CD4-positive, alpha-beta T cell (primary cell): ENCODE results near the gene RIC8A. TPM values are rescaled to one million over a fixed set of nuclear protein-coding genes. Genes with fewer than 3 reads are reported as not detected.

Experiments
- ATAC-seq: fragments of 200-7000 bp; cut with Tn5 transposase; one replicate; pipeline ENCODE4 v1.10.0; 2022; ENCODE audit warnings: mild to moderate bottlenecking; ENCODE audit not compliant: poor library complexity
- CTCF ChIA-PET: fragments of 350-600 bp; sonication (Branson Sonifier 250); formaldehyde crosslinking; loops from one replicate; lab custom pipeline; 2021; ENCODE audit warnings: antibody characterized with exemption, inconsistent platforms; lab: Charles Lee
- POLR2A ChIA-PET: fragments of 350-600 bp; sonication (Branson Sonifier 250); formaldehyde crosslinking; loops from one replicate; lab custom pipeline; 2021; ENCODE audit warnings: antibody characterized with exemption, inconsistent platforms; lab: Charles Lee
- DNase-seq, 14 experiments: peaks; one replicate each; pipeline ENCODE4 v3.0.0-alpha.2; 2013 to 2020; ENCODE audit warnings: mixed read lengths in 2 of 14
- H3K27ac ChIP-seq, 2 donors: one replicate each; pipeline versions ENCODE4 v1.5.1 to v1.7.0; 2013; ENCODE audit warnings: low read length in 2 of 2, low read depth in 1 of 2, mild to moderate bottlenecking in 1 of 2
- H3K27me3 ChIP-seq, 2 experiments: 1 replicate in 1 of 2; 2 replicates in 1 of 2; pipeline versions ENCODE4 v1.6.1 to v1.7.0; 2013; ENCODE audit warnings: low read length in 2 of 2, control low read depth in 1 of 2, mild to moderate bottlenecking in 1 of 2, moderate library complexity in 1 of 2; ENCODE audit not compliant: insufficient read depth in 2 of 2, control insufficient read depth in 1 of 2
- H3K36me3 ChIP-seq: one replicate; pipeline ENCODE4 v1.6.1; 2013; ENCODE audit warnings: low read length, control low read depth; ENCODE audit not compliant: insufficient read depth
- H3K4me1 ChIP-seq: one replicate; pipeline ENCODE4 v1.6.1; 2013; ENCODE audit warnings: low read length, control low read depth; ENCODE audit not compliant: insufficient read depth
- H3K4me3 ChIP-seq: one replicate; pipeline ENCODE4 v1.5.1; 2013; ENCODE audit warnings: mild to moderate bottlenecking, low read length, moderate library complexity
- H3K9me3 ChIP-seq, 2 experiments: 1 replicate in 1 of 2; 2 replicates in 1 of 2; pipeline versions ENCODE4 v1.6.1 to v1.7.0; 2013; ENCODE audit warnings: low read length in 2 of 2, mild to moderate bottlenecking in 2 of 2, control low read depth in 1 of 2, moderate library complexity in 1 of 2; ENCODE audit not compliant: control insufficient read depth in 1 of 2, insufficient read depth in 1 of 2
- H3K27ac Mint-ChIP-seq: one replicate; pipeline ENCODE4 v1.8.0; 2020; ENCODE audit warnings: mixed read lengths
- H3K27me3 Mint-ChIP-seq: one replicate; pipeline ENCODE4 v1.8.0; 2021; ENCODE audit warnings: mixed read lengths
- H3K36me3 Mint-ChIP-seq: one replicate; pipeline ENCODE4 v1.8.0; 2021; ENCODE audit warnings: low read depth, mixed read lengths
- H3K4me1 Mint-ChIP-seq: one replicate; pipeline ENCODE4 v1.8.0; 2021; ENCODE audit warnings: low read depth, mixed read lengths
- H3K4me3 Mint-ChIP-seq: one replicate; pipeline ENCODE4 v1.8.0; 2020; ENCODE audit warnings: mild to moderate bottlenecking, mixed read lengths
- H3K9me3 Mint-ChIP-seq: one replicate; pipeline ENCODE4 v1.8.0; 2020; ENCODE audit warnings: mixed read lengths
- intact Hi-C, 2 experiments: fragments of 100-400 bp; cut with DNase I in 1 of 2; cut with micrococcal nuclease in 1 of 2; formaldehyde crosslinking; loops; one replicate each; pipeline versions ENCODE4 v1.15.1 to v1.9.0; 2023 to 2025; cut with DNase I, micrococcal nuclease
- total RNA-seq, 174 experiments: library from RNA in 2 of 174; stranded (reverse) in 2 of 174; gene quantifications; one replicate each; pipeline ENCODE4 v1.2.3 and lab custom pipeline; 2021 to 2026
- TF ChIP-seq, protein P1 (sequence below): fragments of 200-600 bp; IDR thresholded peaks from one replicate; pipeline ENCODE4 v1.8.0; 2022; ENCODE audit warnings: antibody characterized with exemption, mild to moderate bottlenecking

The RIC8A gene
- total RNA-seq, 2 experiments from 2014 or later = 99.6 to 104 TPM

DNA sequence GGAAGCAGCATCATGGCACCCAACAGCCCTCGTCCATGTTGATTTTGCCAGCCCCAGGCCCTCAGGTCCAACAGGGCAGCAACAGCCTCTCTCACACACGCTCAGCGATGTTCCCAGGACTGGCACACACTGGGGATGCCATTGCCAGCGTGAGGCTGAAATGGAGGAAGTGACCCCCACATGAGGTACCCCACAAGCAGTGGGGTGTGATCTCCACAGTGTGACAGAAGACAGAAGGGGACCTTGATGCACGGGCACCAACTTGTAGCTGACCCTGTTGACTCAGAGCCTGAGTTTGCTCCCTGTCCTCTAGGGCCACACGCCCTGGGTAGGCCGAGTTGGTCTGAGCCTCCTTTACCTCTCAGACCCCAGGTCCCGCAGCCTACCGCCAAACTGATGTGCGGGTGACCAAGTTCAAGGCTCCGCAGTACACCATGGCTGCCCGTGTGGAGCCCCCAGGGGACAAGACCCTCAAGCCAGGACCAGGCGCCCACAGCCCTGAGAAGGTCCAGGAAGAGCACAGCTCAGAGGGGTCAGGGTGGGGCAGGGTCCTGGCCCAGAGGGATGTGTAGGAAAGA, 8.4 kb upstream of the RIC8A start:
- Histone ChIP-seq H3K9me3 (no peaks in the 10 kb centered on the region), H3K4me1 (peaks cover 26% of the 10 kb centered on the region), H3K4me3 (no peak overlapping the region), H3K27me3 (no peaks in the 10 kb centered on the region), H3K36me3 (peaks cover 16% of the 10 kb centered on the region), H3K27ac (no peak overlapping the region)
- ChIA-PET POLR2A (no interaction called here), CTCF (no interaction called here)
- H3K9me3 Mint-ChIP-seq = no peaks in the 10 kb centered on the region
- no peaks in the 10 kb centered on the region for H3K27me3 Mint-ChIP-seq
- H3K4me1 Mint-ChIP-seq = peaks cover 29% of the 10 kb centered on the region
- intact Hi-C loops = no loop called here
- peak overlapping the region; percentile 36 for H3K27ac Mint-ChIP-seq
- no peak for ATAC-seq
- peak in 2 of 14 experiments; percentile 16 to 29 for DNase-seq
- TF ChIP-seq, protein P1, sequence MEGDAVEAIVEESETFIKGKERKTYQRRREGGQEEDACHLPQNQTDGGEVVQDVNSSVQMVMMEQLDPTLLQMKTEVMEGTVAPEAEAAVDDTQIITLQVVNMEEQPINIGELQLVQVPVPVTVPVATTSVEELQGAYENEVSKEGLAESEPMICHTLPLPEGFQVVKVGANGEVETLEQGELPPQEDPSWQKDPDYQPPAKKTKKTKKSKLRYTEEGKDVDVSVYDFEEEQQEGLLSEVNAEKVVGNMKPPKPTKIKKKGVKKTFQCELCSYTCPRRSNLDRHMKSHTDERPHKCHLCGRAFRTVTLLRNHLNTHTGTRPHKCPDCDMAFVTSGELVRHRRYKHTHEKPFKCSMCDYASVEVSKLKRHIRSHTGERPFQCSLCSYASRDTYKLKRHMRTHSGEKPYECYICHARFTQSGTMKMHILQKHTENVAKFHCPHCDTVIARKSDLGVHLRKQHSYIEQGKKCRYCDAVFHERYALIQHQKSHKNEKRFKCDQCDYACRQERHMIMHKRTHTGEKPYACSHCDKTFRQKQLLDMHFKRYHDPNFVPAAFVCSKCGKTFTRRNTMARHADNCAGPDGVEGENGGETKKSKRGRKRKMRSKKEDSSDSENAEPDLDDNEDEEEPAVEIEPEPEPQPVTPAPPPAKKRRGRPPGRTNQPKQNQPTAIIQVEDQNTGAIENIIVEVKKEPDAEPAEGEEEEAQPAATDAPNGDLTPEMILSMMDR = no peak
- H3K36me3 Mint-ChIP-seq = peaks cover 30% of the 10 kb centered on the region
- H3K4me3 Mint-ChIP-seq = no peak overlapping the region

DNA sequence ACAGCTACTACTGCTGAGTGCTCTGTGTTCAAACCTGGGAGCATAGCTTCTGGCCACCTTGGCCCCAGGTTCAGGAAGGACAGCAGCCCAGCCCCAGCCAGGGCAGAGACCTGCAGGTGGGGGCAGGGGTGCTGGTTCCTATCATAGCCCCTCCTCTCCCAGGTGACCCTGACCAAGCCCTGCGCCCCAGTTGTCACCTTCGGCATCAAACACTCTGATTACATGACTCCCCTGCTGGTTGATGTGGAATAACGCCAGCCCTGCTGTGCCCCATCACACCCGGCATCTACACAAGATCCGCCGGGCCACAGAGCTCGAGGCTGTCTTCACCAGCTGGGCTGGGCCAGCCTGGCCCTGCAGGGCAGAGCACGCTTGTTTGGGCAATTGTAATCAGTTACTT, 7.7 kb upstream of the RIC8A start:
- Histone ChIP-seq H3K4me1 (peaks cover 32% of the 10 kb centered on the region), H3K27me3 (no peaks in the 10 kb centered on the region), H3K9me3 (no peaks in the 10 kb centered on the region), H3K27ac (no peak overlapping the region), H3K36me3 (peaks cover 23% of the 10 kb centered on the region), H3K4me3 (no peak overlapping the region)
- ChIA-PET POLR2A (no interaction called here), CTCF (no interaction called here)
- ATAC-seq = no peak
- no peaks in the 10 kb centered on the region for H3K27me3 Mint-ChIP-seq
- no peaks in the 10 kb centered on the region for H3K9me3 Mint-ChIP-seq
- peak in 2 of 14 experiments; percentile 26 to 32 for DNase-seq
- H3K36me3 Mint-ChIP-seq = peaks cover 36% of the 10 kb centered on the region
- H3K4me3 Mint-ChIP-seq = no peak overlapping the region
- H3K4me1 Mint-ChIP-seq = peaks cover 34% of the 10 kb centered on the region
- intact Hi-C loops = no loop called here
- no peak overlapping the region for H3K27ac Mint-ChIP-seq
- TF ChIP-seq, protein P1 = no peak

DNA sequence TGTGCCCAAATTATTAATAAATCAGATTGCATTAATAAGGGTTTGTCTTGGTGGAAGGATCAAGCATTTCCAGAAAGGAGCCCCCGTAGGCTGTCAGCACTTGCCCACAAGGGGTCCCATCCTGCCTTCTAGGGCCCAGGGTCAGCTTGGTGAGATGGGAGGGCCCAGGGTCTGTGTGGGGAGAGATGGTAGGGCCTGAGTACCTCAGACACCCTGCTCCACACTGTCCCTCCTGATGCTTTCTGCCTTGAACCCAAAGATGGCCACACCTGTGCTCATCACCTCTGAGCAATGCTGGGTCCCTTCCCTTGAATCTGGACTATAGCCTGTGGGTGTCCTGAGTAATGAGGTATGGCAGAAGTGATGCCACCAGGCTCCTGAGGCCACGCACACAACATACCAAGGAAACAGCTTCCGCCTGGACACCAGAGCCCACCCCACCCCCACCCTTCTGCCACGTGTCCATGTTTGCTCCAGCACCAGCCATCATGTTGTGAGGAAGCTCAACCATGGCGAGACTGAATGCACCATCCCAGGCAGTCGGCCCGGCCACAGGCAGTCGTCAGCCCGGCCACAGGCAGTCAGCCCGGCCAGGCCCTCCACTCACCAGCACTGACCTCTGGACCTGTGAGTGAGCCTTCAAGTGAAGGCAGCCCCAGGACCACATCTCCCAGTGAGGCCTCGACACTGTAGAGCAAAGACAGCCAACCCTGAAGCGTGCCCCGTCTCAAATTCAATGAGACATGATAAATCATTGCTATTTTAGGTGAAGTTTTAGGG, 7.1 kb upstream of the RIC8A start:
- Histone ChIP-seq H3K27ac (no peak overlapping the region), H3K27me3 (no peaks in the 10 kb centered on the region), H3K9me3 (no peaks in the 10 kb centered on the region), H3K36me3 (peaks cover 29% of the 10 kb centered on the region), H3K4me1 (peaks cover 39% of the 10 kb centered on the region), H3K4me3 (no peak overlapping the region)
- no peak overlapping the region for H3K27ac Mint-ChIP-seq
- no peak overlapping the region for H3K4me3 Mint-ChIP-seq
- no peaks in the 10 kb centered on the region for H3K9me3 Mint-ChIP-seq
- intact Hi-C loops = no loop called here
- peak in 2 of 14 experiments; percentile 17 to 19 for DNase-seq
- TF ChIP-seq, protein P1 = no peak
- peaks cover 38% of the 10 kb centered on the region for H3K4me1 Mint-ChIP-seq
- peaks cover 42% of the 10 kb centered on the region for H3K36me3 Mint-ChIP-seq
- H3K27me3 Mint-ChIP-seq = no peaks in the 10 kb centered on the region
- CTCF ChIA-PET = no interaction called here
- no peak for ATAC-seq
- POLR2A ChIA-PET = interaction anchor here (1.2 kb wide), 1 partner anchor 67 kb away, joined by 3 read pairs; no protein-coding TSS in a partner anchor
